Spleen (tissue), 7 donors: ENCODE data around the gene BRINP2.

Source experiments
- POLR2AphosphoS5 ChIP-seq, 3 donors: sonication (generic); formaldehyde crosslinking; IDR thresholded peaks; one replicate each; pipeline ENCODE4 v1.5.1; 2017; ENCODE audit warnings: antibody characterized with exemption in 3 of 3
- TF ChIP-seq, protein P1 (sequence below), 11 experiments: fragments of 200-600 bp in 7 of 11; fragments of 450-650 bp in 4 of 11; sonication (generic) in 4 of 11; IDR thresholded peaks in 8 of 11; conservative IDR thresholded peaks in 3 of 11; 1 replicate in 7 of 11; 2 replicates in 4 of 11; pipeline versions ENCODE4 v1.4.0 to v1.8.0; 2016 to 2021; ENCODE audit warnings: antibody characterized with exemption in 11 of 11, inconsistent platforms in 4 of 11, mild to moderate bottlenecking in 1 of 11
- donor health status: DM: no; HTN: no; CAD: no; lungs with moderate emphysema.
- donor health status: DM: no; HTN: no; CAD: no.
- donor health status: DM: no; HTN: no; CAD: no.

DNA sequence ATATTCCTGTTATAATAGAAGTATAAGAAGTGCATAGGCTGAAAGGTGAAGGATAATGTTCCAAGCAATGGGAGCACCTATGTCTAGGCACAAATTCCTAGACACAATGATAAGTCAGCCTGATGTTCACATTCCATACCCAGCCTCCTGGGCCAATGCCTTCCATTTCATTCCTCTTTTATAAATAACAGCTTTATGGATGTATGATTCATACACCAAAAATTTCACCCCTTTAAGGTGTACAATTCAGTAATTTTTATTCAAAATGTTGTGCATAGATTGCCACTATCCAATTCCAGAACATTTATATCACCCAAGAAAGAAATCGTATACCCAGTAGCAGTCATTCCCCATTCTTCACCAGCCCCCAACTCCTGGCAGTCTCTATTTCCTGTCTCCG is 118.8 kb downstream of the BRINP2 start:
- TF ChIP-seq, protein P1, sequence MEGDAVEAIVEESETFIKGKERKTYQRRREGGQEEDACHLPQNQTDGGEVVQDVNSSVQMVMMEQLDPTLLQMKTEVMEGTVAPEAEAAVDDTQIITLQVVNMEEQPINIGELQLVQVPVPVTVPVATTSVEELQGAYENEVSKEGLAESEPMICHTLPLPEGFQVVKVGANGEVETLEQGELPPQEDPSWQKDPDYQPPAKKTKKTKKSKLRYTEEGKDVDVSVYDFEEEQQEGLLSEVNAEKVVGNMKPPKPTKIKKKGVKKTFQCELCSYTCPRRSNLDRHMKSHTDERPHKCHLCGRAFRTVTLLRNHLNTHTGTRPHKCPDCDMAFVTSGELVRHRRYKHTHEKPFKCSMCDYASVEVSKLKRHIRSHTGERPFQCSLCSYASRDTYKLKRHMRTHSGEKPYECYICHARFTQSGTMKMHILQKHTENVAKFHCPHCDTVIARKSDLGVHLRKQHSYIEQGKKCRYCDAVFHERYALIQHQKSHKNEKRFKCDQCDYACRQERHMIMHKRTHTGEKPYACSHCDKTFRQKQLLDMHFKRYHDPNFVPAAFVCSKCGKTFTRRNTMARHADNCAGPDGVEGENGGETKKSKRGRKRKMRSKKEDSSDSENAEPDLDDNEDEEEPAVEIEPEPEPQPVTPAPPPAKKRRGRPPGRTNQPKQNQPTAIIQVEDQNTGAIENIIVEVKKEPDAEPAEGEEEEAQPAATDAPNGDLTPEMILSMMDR (IDR thresholded peaks at IDR 0.05 in 8 of 11, conservative IDR thresholded peaks at IDR 0.05 in 3 of 11), result no peak
- TF ChIP-seq POLR2AphosphoS5 (IDR thresholded peaks at IDR 0.05), result no peak
